ENCODE data around the gene ECEL1.
"Not testable (repeated sequence)": the region's sequence is repeated elsewhere in the genome, so short reads cannot be mapped to it uniquely, and the experiment has no call there.

ECEL1 gene

DNA sequence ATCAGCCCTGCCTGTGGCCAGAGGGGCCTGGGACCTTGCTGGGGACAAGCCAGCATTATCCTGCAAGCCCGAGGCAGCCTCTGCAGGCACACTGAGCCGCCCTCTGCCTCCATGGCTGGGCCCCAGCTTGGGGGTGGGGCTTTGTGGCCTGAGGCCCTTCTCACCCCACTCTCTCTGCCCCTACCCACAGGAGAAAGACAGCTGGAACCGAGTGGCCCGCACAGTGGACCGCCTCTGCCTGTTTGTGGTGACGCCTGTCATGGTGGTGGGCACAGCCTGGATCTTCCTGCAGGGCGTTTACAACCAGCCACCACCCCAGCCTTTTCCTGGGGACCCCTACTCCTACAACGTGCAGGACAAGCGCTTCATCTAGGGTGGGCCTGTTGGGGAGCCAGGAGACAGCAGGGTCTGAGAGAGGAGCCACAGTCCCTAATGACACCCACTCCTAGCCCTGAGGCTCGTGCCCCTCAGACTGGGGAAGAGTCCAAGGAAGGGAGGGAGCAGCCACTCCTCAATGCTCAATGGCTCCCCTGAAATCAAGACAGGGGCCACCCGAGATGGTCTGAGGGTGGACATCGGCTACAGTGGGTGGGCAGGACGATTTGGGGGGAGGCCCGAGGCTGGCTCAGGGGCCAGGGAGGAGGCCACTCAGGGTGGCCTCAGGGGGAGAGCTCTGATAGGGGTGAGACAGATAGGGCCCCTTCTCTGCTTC is 47.5 kb upstream of the ECEL1 start:
- Histone ChIP-seq H3F3A (ENCODE audit: insufficient read depth) (no peaks in the 10 kb centered on the region), H3K4me2 (ENCODE audit: low read depth, low read length, poor library complexity, severe bottlenecking) (no peak overlapping the region), H3K27ac (ENCODE audit: low read depth, low read length) (no peak overlapping the region), H3K9ac (ENCODE audit: low read length) (no peak overlapping the region), H3K27me3 (ENCODE audit: low read length) (no peaks in the 10 kb centered on the region), H4K20me1 (ENCODE audit: low read depth, low read length) (no peaks in the 10 kb centered on the region), H3K9me2 (replicated peaks; ENCODE audit: insufficient read depth, low read length) (no peaks in the 10 kb centered on the region), H3K36me3 (ENCODE audit: low read length) (no peaks in the 10 kb centered on the region), H3K9me3 (ENCODE audit: insufficient read depth, low read length) (no peaks in the 10 kb centered on the region), H3K79me2 (ENCODE audit: insufficient read depth, low read length) (no peaks in the 10 kb centered on the region), H2AFZ (ENCODE audit: low read depth, low read length, severe bottlenecking) (no peak overlapping the region), H3K4me3 (ENCODE audit: insufficient read depth, low read length, poor library complexity, severe bottlenecking) (no peak overlapping the region)
- TF ChIP-seq, protein P1, sequence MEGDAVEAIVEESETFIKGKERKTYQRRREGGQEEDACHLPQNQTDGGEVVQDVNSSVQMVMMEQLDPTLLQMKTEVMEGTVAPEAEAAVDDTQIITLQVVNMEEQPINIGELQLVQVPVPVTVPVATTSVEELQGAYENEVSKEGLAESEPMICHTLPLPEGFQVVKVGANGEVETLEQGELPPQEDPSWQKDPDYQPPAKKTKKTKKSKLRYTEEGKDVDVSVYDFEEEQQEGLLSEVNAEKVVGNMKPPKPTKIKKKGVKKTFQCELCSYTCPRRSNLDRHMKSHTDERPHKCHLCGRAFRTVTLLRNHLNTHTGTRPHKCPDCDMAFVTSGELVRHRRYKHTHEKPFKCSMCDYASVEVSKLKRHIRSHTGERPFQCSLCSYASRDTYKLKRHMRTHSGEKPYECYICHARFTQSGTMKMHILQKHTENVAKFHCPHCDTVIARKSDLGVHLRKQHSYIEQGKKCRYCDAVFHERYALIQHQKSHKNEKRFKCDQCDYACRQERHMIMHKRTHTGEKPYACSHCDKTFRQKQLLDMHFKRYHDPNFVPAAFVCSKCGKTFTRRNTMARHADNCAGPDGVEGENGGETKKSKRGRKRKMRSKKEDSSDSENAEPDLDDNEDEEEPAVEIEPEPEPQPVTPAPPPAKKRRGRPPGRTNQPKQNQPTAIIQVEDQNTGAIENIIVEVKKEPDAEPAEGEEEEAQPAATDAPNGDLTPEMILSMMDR (IDR thresholded peaks at IDR 0.05; ENCODE audit: insufficient read depth, low read length, poor library complexity, severe bottlenecking) = no peak
- TF ChIP-seq EZH2phosphoT487 (conservative IDR thresholded peaks at IDR 0.05; ENCODE audit: low read length) = no peak

DNA sequence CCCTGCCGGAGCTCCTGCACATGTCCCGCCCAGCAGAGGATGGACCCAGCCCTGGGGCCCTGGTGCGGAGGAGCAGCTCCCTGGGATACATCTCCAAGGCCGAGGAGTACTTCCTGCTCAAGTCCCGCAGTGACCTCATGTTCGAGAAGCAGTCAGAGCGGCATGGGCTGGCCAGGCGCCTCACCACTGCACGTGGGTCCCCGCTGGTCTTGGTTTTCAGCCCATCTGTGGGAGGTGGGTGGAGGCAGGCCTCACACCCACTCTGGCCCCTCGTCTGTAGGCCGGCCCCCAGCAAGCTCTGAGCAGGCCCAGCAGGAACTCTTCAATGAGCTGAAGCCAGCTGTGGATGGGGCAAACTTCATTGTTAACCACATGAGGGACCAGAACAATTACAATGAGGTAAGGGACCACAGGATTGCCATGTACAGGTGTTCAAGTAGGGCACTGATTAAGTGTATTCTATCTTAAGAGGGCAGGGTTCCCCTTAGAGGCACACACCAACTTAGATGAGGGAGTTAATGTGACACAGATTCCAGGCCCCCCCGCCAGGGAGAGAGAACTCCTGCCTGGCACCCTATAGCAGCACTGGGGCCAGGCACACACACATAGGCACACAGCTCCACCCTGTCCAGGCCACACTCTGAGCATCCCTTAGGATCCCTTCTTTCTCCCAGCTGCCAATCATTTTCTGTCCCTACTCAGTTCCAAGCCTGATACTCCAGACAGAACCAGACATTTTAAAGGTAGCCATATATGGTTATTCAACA is 46.5 kb upstream of the ECEL1 start:
- H3K9me3 ChIP-seq (ENCODE audit: insufficient read depth, low read length) = no peaks in the 10 kb centered on the region
- no peak overlapping the region for H3K9ac ChIP-seq (ENCODE audit: low read length)
- no peak overlapping the region for H2AFZ ChIP-seq (ENCODE audit: low read depth, low read length, severe bottlenecking)
- no peaks in the 10 kb centered on the region for H3K9me2 ChIP-seq (replicated peaks; ENCODE audit: insufficient read depth, low read length)
- no peaks in the 10 kb centered on the region for H3K27me3 ChIP-seq (ENCODE audit: low read length)
- H3F3A ChIP-seq (ENCODE audit: insufficient read depth) = no peaks in the 10 kb centered on the region
- H3K36me3 ChIP-seq (ENCODE audit: low read length) = no peaks in the 10 kb centered on the region
- H3K27ac ChIP-seq (ENCODE audit: low read depth, low read length) = no peak overlapping the region
- H3K4me3 ChIP-seq (ENCODE audit: insufficient read depth, low read length, poor library complexity, severe bottlenecking) = no peak overlapping the region
- H3K4me2 ChIP-seq (ENCODE audit: low read depth, low read length, poor library complexity, severe bottlenecking) = no peak overlapping the region
- no peak for TF ChIP-seq EZH2phosphoT487 (conservative IDR thresholded peaks at IDR 0.05; ENCODE audit: low read length)
- TF ChIP-seq, protein P1 (IDR thresholded peaks at IDR 0.05; ENCODE audit: insufficient read depth, low read length, poor library complexity, severe bottlenecking) = no peak
- H3K79me2 ChIP-seq (ENCODE audit: insufficient read depth, low read length) = no peaks in the 10 kb centered on the region
- no peaks in the 10 kb centered on the region for H4K20me1 ChIP-seq (ENCODE audit: low read depth, low read length)

DNA sequence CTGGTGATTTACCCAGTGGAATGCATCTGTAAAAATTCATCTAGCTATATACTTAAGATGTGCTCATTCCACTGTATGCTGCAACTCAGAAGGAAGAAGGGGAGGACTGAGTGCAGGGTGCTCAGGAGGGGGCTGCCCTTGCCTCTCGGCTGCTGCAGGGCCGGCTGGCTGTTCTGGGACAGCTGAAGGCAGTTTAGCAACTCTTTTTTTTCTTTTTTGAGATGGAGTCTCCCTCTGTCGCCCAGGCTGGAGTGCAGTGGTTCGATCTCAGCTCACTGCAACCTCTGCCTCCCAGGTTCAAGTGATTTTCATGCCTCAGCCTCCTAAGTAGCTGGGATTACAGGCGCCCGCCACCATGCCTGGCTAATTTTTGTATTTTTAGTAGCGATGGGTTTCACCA is 45.2 kb upstream of the ECEL1 start:
- H3K27me3 ChIP-seq (ENCODE audit: low read length); H3K9ac ChIP-seq (ENCODE audit: low read length); H3K27ac ChIP-seq (ENCODE audit: low read depth, low read length); H3K36me3 ChIP-seq (ENCODE audit: low read length); H3K4me2 ChIP-seq (ENCODE audit: low read depth, low read length, poor library complexity, severe bottlenecking); H3K4me3 ChIP-seq (ENCODE audit: insufficient read depth, low read length, poor library complexity, severe bottlenecking); H3K9me2 ChIP-seq (replicated peaks; ENCODE audit: insufficient read depth, low read length); H2AFZ ChIP-seq (ENCODE audit: low read depth, low read length, severe bottlenecking); H4K20me1 ChIP-seq (ENCODE audit: low read depth, low read length); H3K9me3 ChIP-seq (ENCODE audit: insufficient read depth, low read length); H3F3A ChIP-seq (ENCODE audit: insufficient read depth); H3K79me2 ChIP-seq (ENCODE audit: insufficient read depth, low read length): not testable (repeated sequence)

DNA sequence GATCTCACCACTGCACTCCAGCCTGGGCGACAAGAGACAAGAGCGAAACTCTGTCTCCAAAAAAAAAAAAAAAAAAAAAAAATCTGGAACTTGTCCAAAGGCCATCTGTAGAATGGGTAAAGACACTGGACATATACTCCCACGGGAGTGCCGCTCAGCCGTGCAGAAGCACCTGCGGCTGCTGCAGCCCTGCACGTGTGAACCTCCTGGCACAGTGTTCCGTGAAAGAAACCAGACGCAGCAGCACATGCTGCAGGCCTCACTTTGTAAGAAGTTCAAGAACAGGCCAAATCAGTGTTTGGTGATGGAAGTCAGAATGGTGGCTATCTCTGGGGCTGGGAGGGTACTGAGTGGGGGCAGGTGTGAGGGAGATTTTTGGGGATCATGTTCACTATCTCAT is 44.8 kb upstream of the ECEL1 start:
- Histone ChIP-seq H3K36me3 (ENCODE audit: low read length) (no peaks in the 10 kb centered on the region), H3K27me3 (ENCODE audit: low read length) (no peaks in the 10 kb centered on the region), H2AFZ (ENCODE audit: low read depth, low read length, severe bottlenecking) (no peak overlapping the region), H3K27ac (ENCODE audit: low read depth, low read length) (no peak overlapping the region), H4K20me1 (ENCODE audit: low read depth, low read length) (no peaks in the 10 kb centered on the region), H3K9me2 (replicated peaks; ENCODE audit: insufficient read depth, low read length) (no peaks in the 10 kb centered on the region), H3F3A (ENCODE audit: insufficient read depth) (no peaks in the 10 kb centered on the region), H3K9me3 (ENCODE audit: insufficient read depth, low read length) (no peaks in the 10 kb centered on the region), H3K79me2 (ENCODE audit: insufficient read depth, low read length) (no peaks in the 10 kb centered on the region), H3K4me2 (ENCODE audit: low read depth, low read length, poor library complexity, severe bottlenecking) (no peak overlapping the region), H3K9ac (ENCODE audit: low read length) (no peak overlapping the region), H3K4me3 (ENCODE audit: insufficient read depth, low read length, poor library complexity, severe bottlenecking) (no peak overlapping the region)
- no peak for TF ChIP-seq EZH2phosphoT487 (conservative IDR thresholded peaks at IDR 0.05; ENCODE audit: low read length)
